ELR (cell line): ENCODE measurements around the gene BARHL2.

ENCODE experiments used
- DNase-seq: peaks from one replicate; pipeline ENCODE4 v3.0.0-alpha.2; 2015; ENCODE audit warnings: low read depth

BARHL2 gene

GRCh38 chr1:90724926-90725656 is 8.0 kb upstream of the BARHL2 start:
- DNase-seq = no peak

- DNase-seq = no peak
Measured at GRCh38 chr1:90724361-90724760, 7.3 kb upstream of the BARHL2 start.

GRCh38 chr1:90723590-90724108 is 6.5 kb upstream of the BARHL2 start:
- DNase-seq = no peak

GRCh38 chr1:90722874-90723589 is 5.9 kb upstream of the BARHL2 start:
- no peak for DNase-seq

DNA sequence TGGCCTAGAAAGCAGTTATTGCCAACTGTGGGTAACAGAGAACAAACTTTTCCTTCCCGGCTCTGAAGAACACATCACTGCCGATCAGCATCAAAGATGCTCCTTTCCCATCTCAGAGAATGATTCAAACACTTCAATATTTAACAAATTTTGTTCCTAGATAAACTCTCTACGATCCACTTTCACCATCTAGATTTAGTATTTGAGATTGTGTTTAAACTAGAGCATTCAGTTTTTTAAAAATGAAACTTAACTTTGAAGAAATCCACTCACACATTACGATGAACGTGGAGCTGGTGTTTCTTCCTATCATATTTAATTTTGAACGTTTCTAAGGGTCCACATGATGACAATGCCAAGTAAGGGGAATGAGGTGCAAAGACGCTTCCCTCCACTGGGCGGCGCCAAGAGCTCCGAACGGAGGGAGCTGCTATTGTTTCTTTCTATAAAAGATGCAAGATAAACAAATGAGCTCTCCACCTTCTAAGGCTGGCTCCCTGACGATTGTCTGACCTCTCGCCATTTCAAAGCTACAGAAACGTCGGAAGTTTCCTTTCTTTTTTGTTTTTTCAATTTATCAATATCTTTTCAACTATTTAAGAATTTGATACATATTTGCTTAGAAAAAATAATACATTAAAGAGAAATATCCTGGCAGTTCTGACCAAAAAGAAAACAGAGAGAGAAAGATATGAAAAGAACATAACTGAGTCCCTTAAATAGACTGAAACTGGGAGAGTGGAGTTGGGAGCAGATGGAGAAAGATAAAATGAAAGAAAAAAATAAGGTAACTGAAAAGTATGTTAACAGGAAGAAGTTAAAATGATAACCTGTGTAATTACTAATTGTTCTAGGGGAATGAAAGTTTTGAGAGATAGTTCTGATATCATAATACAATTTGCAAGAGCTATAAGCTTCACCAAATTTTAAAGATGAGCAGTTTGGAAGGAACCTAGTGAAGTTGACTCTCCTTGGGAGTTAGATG is 4.4 kb upstream of the BARHL2 start:
- DNase-seq = peak; percentile 76

DNA sequence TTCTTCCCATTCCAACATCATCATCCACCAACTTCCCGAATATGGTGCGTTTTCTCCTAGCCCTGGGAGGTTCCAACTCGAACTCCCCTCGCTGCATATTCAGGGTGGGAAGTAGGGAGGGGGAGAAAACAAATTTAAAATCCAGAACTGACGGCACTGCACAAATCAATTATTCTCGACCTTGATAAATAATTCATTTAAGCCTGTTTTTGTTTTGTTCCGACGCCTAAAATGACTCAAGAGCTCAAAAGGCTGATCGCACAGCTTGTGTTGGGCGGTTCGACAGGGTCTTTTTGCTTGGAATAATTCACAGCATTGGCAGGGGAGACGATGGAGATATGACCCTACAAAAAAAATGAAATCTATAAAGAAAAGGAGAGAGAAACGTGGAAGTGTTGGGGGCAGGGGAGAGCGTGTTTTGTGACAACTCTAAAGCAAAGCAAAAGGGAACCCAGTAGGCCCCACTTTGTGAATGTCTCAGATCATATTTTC is 3.1 kb upstream of the BARHL2 start:
- DNase-seq = no peak

GRCh38 chr1:90719330-90720144 is 2.4 kb upstream of the BARHL2 start:
- DNase-seq = no peak

DNA sequence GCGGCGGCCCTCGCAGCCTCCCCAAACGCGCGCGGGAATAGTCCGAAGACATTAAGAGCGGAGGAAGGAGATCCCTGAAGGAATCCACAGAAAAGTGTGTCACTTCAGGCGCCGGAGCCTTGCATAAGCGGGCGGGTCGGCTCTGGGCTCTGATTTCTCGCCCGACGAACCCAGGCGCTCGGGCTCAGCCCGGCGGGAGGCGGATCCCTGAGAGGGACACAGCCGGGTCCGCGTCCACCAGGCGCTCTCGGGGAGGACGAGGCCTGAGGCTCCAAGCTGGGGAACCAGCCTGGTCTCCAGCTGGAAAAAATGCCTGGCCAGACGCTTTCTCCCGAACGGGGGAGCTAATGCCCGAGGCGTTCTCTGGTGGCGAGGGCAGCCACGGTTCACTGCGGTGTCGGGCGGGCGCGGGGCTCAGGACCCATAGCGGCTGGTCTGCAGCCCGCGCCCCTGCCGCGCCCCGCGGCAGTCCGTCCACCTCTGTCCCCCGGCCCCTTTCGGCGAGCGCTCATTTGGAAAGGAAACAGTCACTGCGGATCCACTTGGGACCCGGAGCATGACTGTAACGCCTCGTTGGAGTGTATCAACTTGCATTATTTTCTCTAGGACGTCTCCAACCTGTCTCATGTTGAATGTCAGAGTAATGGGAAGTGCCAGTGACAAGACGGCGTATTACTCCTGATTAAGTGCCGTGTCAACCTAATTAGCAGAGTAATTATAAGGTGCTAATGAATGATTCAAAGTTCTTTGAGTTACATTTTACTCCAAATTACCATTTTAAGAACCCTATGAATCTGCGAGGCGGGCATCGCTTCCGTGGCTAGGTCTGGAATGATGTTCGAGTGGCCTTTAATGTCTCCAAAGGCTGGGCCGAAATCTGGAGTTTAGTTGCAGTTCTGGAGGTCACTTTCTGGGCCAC is 1.6 kb upstream of the BARHL2 start:
- no peak for DNase-seq

DNA sequence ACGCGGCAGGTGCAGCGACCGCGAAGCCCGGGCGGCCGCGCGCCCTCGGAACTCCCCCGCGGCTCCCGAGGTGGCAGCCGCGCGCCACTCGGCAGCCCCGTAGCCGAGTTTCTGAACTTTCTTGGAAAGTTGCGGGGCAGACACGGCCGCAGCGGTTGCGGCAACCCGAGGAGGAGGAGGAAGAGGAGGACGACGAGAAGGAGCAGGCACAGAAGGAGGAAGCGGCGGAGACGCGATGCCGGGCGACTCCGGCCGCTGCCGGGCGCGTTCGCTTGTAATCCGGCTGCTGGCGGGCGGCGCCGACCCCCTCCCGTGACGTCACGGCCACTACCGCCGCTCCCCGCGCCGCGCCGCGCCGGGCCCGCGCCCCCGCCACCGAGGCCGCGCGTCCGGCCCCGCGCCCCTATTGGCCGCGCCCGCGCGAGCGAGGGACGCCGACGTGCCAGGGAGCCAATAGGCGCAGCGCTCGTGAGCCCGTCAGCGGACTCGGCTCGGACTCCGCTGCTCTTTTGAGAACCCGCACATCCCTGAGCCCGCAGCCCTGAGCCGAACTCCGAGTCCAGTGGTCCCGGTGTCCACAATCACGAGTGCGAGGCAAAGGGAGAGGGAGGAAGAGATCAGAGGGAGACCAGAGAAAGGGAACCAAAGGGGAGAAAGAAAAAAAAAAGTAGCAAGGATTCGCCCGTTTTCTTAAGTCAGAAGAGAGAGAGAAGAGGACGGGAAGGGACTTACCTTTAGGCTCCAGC is 736 bp upstream of the BARHL2 start:
- DNase-seq = no peak

DNA sequence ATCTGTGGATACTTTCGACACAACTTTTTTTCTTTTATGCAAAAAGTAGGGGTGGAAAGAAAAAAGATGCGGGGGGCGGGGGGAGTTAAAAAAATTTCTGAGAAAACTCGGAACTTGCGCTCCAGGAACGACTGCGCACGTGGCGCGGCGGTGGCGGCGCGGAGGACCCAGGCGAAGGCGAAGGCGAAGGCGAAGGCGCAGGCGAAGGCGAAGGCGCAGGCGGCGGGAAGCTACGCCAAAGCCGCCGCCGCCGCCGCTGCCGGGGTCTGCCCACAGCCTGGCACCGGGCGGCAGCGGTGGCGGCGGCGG is 208 bp upstream of the BARHL2 start:
- no peak for DNase-seq

DNA sequence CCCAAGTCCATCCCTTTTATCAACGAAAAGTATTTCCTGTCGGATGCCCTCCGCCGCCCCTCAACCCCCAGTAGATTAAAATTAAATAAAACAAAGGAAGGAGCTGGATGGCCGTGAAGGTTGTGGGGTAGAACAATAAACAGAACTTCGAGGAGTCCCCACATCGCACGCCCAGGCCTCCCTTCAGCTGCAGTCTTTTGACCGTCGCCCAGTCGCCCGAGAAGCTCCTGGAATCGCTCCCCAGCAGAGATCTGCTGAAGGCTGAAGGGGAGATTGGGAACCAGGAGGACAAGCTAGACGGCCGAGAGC is 905 bp downstream of the BARHL2 start:
- no peak for DNase-seq

GRCh38 chr1:90715309-90715708 is 1.8 kb downstream of the BARHL2 start:
- no peak for DNase-seq

- no peak for DNase-seq
Measured at GRCh38 chr1:90714521-90714951, 2.6 kb downstream of the BARHL2 start.

- no peak for DNase-seq
Measured at GRCh38 chr1:90713741-90714509, 3.2 kb downstream of the BARHL2 start.

GRCh38 chr1:90712915-90713730 is 4.0 kb downstream of the BARHL2 start:
- DNase-seq = no peak

- no peak for DNase-seq
Measured at GRCh38 chr1:90712153-90712856, 4.8 kb downstream of the BARHL2 start.

DNA sequence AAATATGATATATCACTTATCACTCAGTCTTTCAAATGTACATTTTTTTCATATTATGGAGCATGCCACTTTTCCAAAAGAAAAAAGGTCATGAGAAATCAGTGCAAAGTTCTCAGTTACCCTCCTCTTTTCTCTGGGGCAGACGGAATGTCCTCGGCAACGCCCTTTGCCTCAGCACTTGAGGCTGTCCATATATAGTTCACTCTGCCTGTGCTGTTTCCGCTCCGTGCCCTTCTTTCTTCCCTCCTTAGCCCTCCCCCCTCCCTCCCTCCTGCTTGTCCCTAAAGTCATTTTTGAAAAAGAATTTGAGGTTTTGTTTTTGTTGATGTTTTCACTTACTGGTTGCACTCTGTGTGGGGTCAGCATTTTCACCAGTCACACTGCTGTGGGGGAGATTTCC is 5.4 kb downstream of the BARHL2 start:
- DNase-seq = no peak
